ENCODE data around the gene MT1F. TPM values are rescaled to one million over a fixed set of nuclear protein-coding genes. Genes with fewer than 3 reads are reported as not detected.

MT1F gene
- total RNA-seq, 4 donors from 2014 or later = 1.7 to 4.6 TPM; not detected in 2

- Histone ChIP-seq H3K9me3 (no peaks in the 10 kb centered on the region), H3K36me3 (no peaks in the 10 kb centered on the region), H3K27ac (no peak overlapping the region)
Measured at GRCh38 chr16:56689171-56689570, 31.4 kb downstream of the MT1F start.

GRCh38 chr16:56690420-56691122 is 32.8 kb downstream of the MT1F start:
- no peaks in the 10 kb centered on the region for H3K27me3 ChIP-seq
- 80% methylated on average over 2 of the region's 4 CpGs; no CpG with 5 or more reads in 1 of the 2 donors for WGBS, 2 donors (ENCODE audit: low coverage in 1 of 2)
- H3K27ac ChIP-seq = no peak overlapping the region
- TF ChIP-seq EP300 (IDR thresholded peaks at IDR 0.05) (no peak), POLR2AphosphoS5 (IDR thresholded peaks at IDR 0.05) (no peak), POLR2A (IDR thresholded peaks at IDR 0.05) (no peak)
- TF ChIP-seq, protein P1, sequence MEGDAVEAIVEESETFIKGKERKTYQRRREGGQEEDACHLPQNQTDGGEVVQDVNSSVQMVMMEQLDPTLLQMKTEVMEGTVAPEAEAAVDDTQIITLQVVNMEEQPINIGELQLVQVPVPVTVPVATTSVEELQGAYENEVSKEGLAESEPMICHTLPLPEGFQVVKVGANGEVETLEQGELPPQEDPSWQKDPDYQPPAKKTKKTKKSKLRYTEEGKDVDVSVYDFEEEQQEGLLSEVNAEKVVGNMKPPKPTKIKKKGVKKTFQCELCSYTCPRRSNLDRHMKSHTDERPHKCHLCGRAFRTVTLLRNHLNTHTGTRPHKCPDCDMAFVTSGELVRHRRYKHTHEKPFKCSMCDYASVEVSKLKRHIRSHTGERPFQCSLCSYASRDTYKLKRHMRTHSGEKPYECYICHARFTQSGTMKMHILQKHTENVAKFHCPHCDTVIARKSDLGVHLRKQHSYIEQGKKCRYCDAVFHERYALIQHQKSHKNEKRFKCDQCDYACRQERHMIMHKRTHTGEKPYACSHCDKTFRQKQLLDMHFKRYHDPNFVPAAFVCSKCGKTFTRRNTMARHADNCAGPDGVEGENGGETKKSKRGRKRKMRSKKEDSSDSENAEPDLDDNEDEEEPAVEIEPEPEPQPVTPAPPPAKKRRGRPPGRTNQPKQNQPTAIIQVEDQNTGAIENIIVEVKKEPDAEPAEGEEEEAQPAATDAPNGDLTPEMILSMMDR (IDR thresholded peaks at IDR 0.05) = no peak
- no peak overlapping the region for H3K4me3 ChIP-seq
- no peaks in the 10 kb centered on the region for H3K4me1 ChIP-seq
- H3K36me3 ChIP-seq = no peaks in the 10 kb centered on the region
- no peak for ATAC-seq
- no peaks in the 10 kb centered on the region for H3K9me3 ChIP-seq

More at GRCh38 chr16:56689171-56689570, 31.4 kb downstream of the MT1F start:
- no peak for ATAC-seq
- Histone ChIP-seq H3K27me3 (no peaks in the 10 kb centered on the region), H3K4me3 (no peak overlapping the region), H3K4me1 (peaks cover 0 to 13% (median 6%) of the 10 kb centered on the region in 3 donors)
- TF ChIP-seq POLR2AphosphoS5 (IDR thresholded peaks at IDR 0.05) = no peak
- TF ChIP-seq EP300 (IDR thresholded peaks at IDR 0.05) = no peak
- TF ChIP-seq, protein P1 (IDR thresholded peaks at IDR 0.05) = no peak
- TF ChIP-seq POLR2A (IDR thresholded peaks at IDR 0.05) = no peak
- WGBS, 2 donors (ENCODE audit: low coverage in 1 of 2) = 79 to 100% methylated on average over 1 to 3 of the region's 3 CpGs

DNA sequence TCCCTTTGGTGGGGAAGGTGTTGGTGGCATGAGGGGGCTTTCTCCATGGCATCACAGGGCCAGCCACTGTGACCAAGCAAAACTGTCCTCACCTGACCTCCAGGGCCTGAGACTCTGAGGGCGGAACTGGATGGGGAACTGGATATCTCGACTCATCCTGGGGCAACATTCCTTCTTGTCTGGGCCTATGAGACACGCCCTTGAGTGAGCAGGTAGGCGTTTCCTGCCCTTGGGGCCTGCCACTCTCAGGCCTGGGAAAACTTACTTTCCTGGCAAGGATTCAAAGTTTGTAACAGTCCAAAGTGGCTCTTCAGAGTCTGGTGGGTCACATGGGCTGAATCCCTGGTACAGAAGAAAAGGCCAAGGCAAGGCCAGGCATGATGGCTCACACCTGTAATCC is 34.1 kb downstream of the MT1F start:
- TF ChIP-seq POLR2A (IDR thresholded peaks at IDR 0.05) = no peak
- no peak for ATAC-seq
- no peak overlapping the region for H3K27ac ChIP-seq
- H3K4me3 ChIP-seq = no peak overlapping the region
- no CpG with 5 or more reads among the region's 4 CpGs for WGBS, 2 donors (ENCODE audit: low coverage in 1 of 2)
- no peaks in the 10 kb centered on the region for H3K27me3 ChIP-seq
- no peaks in the 10 kb centered on the region for H3K4me1 ChIP-seq
- H3K9me3 ChIP-seq = peaks cover 0 to 2% (median 0%) of the 10 kb centered on the region in 3 donors
- no peaks in the 10 kb centered on the region for H3K36me3 ChIP-seq

GRCh38 chr16:56695246-56695645 is 37.5 kb downstream of the MT1F start:
- TF ChIP-seq POLR2AphosphoS5 (IDR thresholded peaks at IDR 0.05) (no peak), POLR2A (IDR thresholded peaks at IDR 0.05) (no peak), EP300 (IDR thresholded peaks at IDR 0.05) (no peak)
- TF ChIP-seq, protein P1 (IDR thresholded peaks at IDR 0.05) = no peak
- H3K4me1 ChIP-seq = no peaks in the 10 kb centered on the region
- H3K27ac ChIP-seq = no peak overlapping the region
- H3K4me3 ChIP-seq = no peak overlapping the region
- H3K9me3 ChIP-seq = peaks cover 0 to 10% (median 0%) of the 10 kb centered on the region in 3 donors
- no CpG with 5 or more reads among the region's 1 CpG for WGBS, 2 donors (ENCODE audit: low coverage in 1 of 2)
- ATAC-seq = no peak
- no peaks in the 10 kb centered on the region for H3K36me3 ChIP-seq
- no peaks in the 10 kb centered on the region for H3K27me3 ChIP-seq

DNA sequence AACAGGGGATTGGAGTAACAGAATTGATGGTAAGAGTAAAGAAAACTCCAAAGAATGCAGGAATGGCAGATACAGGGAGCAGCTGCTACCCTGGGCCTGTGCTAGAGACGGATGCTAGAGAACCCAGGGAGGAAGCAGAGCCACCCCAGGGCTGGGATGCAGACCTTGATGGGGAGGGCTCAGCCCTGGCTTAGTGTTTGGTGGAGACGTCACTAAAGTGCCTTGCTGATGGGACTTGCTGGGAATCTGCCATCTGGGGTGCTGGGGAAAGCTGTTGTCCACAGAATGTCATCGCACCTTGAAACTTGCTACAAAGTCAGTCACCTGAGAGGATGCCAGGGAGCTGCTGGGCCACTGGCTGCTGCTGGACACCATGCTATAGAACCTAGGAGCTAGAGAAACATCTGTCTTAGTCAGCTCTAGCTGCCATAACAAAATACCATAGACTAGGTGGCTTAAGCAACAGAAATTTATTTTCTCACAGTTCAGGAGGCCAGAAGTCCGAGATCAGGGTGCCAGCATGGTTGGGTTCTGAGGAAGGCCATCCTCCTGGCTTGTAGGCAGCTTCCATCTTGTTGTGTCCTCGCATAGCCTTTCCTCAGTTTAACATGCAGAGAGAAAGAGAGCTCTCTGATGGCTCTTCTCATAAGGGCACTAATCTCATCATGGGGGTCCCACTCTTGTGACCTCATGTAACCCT is 39.8 kb downstream of the MT1F start:
- peaks cover 0 to 8% (median 0%) of the 10 kb centered on the region in 3 donors for H3K4me1 ChIP-seq
- WGBS, 2 donors (ENCODE audit: low coverage in 1 of 2) = 88 to 94% methylated on average over 3 to 5 of the region's 5 CpGs
- no peak overlapping the region for H3K4me3 ChIP-seq
- TF ChIP-seq POLR2AphosphoS5 (IDR thresholded peaks at IDR 0.05) = no peak
- no peak for TF ChIP-seq EP300 (IDR thresholded peaks at IDR 0.05)
- TF ChIP-seq, protein P1 (IDR thresholded peaks at IDR 0.05) = no peak
- no peak for TF ChIP-seq POLR2A (IDR thresholded peaks at IDR 0.05)
- H3K9me3 ChIP-seq = peaks cover 0 to 10% (median 0%) of the 10 kb centered on the region in 3 donors
- no peak overlapping the region for H3K27ac ChIP-seq
- no peaks in the 10 kb centered on the region for H3K27me3 ChIP-seq
- no peak for ATAC-seq
- H3K36me3 ChIP-seq = no peaks in the 10 kb centered on the region

Data from gastroesophageal sphincter (tissue), 4 donors.